Naive thymus-derived CD4-positive, alpha-beta T cell (primary cell): ENCODE results near the gene CNPY2. TPM values are rescaled to one million over a fixed set of nuclear protein-coding genes. Genes with fewer than 3 reads are reported as not detected.

Source experiments
- ATAC-seq: fragments of 150-1000 bp; cut with Tn5 transposase; 2 replicates; pipeline ENCODE4 v1.10.0; 2021; ENCODE audit warnings: mild to moderate bottlenecking, moderate library complexity
- CTCF ChIA-PET: fragments of 350-600 bp; sonication (Branson Sonifier 250); formaldehyde crosslinking; loops from one replicate; lab custom pipeline; 2021; ENCODE audit warnings: antibody characterized with exemption; lab: Charles Lee
- POLR2A ChIA-PET: fragments of 350-600 bp; sonication (Branson Sonifier 250); formaldehyde crosslinking; loops from one replicate; lab custom pipeline; 2021; ENCODE audit warnings: antibody characterized with exemption, inconsistent platforms; lab: Charles Lee
- DNase-seq, 9 donors: peaks; one replicate each; pipeline versions ENCODE4 v3.0.0 to v3.0.0-alpha.2; 2020 to 2022; ENCODE audit warnings: mixed read lengths in 1 of 9
- H3K27ac ChIP-seq: one replicate; pipeline ENCODE4 v1.7.0; 2013; ENCODE audit warnings: mild to moderate bottlenecking, low read depth, low read length, moderate library complexity
- H3K27me3 ChIP-seq, 2 donors: one replicate each; pipeline ENCODE4 v1.7.0; 2013; ENCODE audit warnings: low read length in 2 of 2, mild to moderate bottlenecking in 2 of 2, moderate library complexity in 2 of 2; ENCODE audit not compliant: control insufficient read depth in 2 of 2, insufficient read depth in 2 of 2
- H3K36me3 ChIP-seq, 3 experiments: 1 replicate in 2 of 3; 2 replicates in 1 of 3; pipeline ENCODE4 v1.7.0; 2013; ENCODE audit warnings: low read length in 3 of 3, mild to moderate bottlenecking in 3 of 3, moderate library complexity in 1 of 3; ENCODE audit not compliant: insufficient read depth in 3 of 3, control insufficient read depth in 2 of 3
- H3K4me1 ChIP-seq, 2 donors: one replicate each; pipeline ENCODE4 v1.7.0; 2013; ENCODE audit warnings: low read length in 2 of 2, mild to moderate bottlenecking in 2 of 2, moderate library complexity in 1 of 2; ENCODE audit not compliant: control insufficient read depth in 2 of 2, insufficient read depth in 2 of 2
- H3K4me3 ChIP-seq: 2 replicates; pipeline ENCODE4 v1.7.0; 2013; ENCODE audit warnings: mild to moderate bottlenecking, low read length
- H3K9me3 ChIP-seq, 3 experiments: 1 replicate in 2 of 3; 2 replicates in 1 of 3; pipeline ENCODE4 v1.7.0; 2013; ENCODE audit warnings: low read length in 3 of 3; ENCODE audit not compliant: control insufficient read depth in 2 of 3
- H3K27ac Mint-ChIP-seq, 9 donors: one replicate each; pipeline ENCODE4 v1.8.0; 2020 to 2022; ENCODE audit warnings: mixed read lengths in 9 of 9, mild to moderate bottlenecking in 8 of 9, moderate library complexity in 5 of 9, inconsistent platforms in 2 of 9
- H3K27me3 Mint-ChIP-seq, 5 donors: one replicate each; pipeline ENCODE4 v1.8.0; 2021 to 2022; ENCODE audit warnings: mixed read lengths in 5 of 5, mild to moderate bottlenecking in 1 of 5
- H3K36me3 Mint-ChIP-seq, 5 donors: one replicate each; pipeline ENCODE4 v1.8.0; 2020 to 2022; ENCODE audit warnings: mixed read lengths in 5 of 5, mild to moderate bottlenecking in 3 of 5, inconsistent platforms in 1 of 5
- H3K4me1 Mint-ChIP-seq, 7 donors: one replicate each; pipeline ENCODE4 v1.8.0; 2020 to 2022; ENCODE audit warnings: mixed read lengths in 7 of 7, mild to moderate bottlenecking in 3 of 7, inconsistent platforms in 1 of 7
- H3K4me3 Mint-ChIP-seq, 10 donors: one replicate each; pipeline ENCODE4 v1.8.0; 2020 to 2022; ENCODE audit warnings: mild to moderate bottlenecking in 10 of 10, mixed read lengths in 10 of 10, moderate library complexity in 6 of 10, inconsistent platforms in 2 of 10
- H3K9me3 Mint-ChIP-seq, 11 donors: one replicate each; pipeline ENCODE4 v1.8.0; 2020 to 2022; ENCODE audit warnings: mixed read lengths in 11 of 11, mild to moderate bottlenecking in 4 of 11, inconsistent platforms in 1 of 11, moderate library complexity in 1 of 11
- intact Hi-C, 2 donors: fragments of 100-400 bp; cut with micrococcal nuclease; formaldehyde crosslinking; loops; one replicate each; pipeline ENCODE4 v1.15.1; 2023
- polyA plus RNA-seq, 2 donors: library from polyadenylated mRNA; unstranded; fragments of 300-500 nt; fragmentation: Illumina TruSeq; gene quantifications; one replicate each; pipeline ENCODE4 v1.2.3, GENCODE V29; 2021
- total RNA-seq, 6 experiments: library from RNA in 5 of 6; stranded (reverse) in 5 of 6; gene quantifications; 1 replicate in 5 of 6; 2 replicates in 1 of 6; pipeline ENCODE4 v1.2.3 and lab custom pipeline; 2021 to 2026

Gene CNPY2
- total RNA-seq, result 100 to 1,000 TPM in 1 of 5 experiments, 10 to 100 TPM in 4; 48.4 to 134 (median 87.6) TPM
- 100 to 1,000 TPM; 183 to 184 TPM for polyA plus RNA-seq
- total RNA-seq (lab: John Stamatoyannopoulos, UW), result 7.7 reads per million, percentile 31 among the genes with 10 or more reads in this experiment

DNA sequence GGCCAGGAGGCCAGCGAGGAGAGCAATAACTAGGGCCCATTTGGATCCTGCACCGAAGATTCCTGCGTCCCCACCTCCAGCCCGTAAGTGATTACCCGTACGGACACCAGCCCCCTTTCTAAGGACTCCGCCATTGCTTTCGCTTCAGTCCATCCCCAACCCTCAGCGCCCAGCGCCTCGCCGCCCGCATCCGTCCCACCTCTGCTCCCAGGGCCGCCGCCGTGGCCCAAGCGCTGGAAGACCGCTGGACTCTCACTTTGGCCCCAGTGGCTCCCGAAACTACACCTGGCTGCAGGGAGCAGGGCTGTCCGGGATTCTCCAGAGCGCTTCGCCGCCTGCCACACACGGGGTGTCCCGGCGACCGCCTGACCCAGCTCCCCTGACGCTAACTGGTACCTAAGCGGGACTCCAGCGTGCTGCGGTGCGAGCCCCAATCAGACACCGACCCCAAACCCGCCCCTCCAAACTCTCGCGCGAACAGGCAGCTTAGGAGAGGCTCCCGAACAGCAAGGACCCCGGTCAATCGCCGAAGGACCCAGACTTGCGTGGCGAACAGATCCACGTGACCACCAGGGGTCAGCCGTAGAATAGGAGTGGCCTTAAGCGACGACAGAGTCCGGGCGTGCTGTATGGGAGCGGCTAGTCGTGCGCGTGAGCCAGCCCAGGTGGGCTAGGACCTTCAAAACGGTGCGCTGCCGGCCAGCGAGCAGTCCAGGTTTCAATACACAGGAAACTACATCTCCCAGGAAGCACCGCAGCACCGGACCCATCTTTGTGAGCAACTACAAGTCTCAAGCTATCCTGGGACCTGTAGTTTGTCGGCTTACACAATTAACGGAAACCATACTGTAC, at the start of gene CNPY2:
Gene CNPY2 (minus strand): TSS at position 367 of the 852 bp plus-strand sequence. CDS start 771 bp downstream, outside the sequence.
- Histone ChIP-seq H3K27ac (peak within 1 kb of the TSS; percentile 97), H3K4me1 (peaks cover 13 to 16% of the 10 kb centered on the region in 2 donors), H3K36me3 (peaks cover 0 to 39% (median 4%) of the 10 kb centered on the region in 3 experiments), H3K27me3 (no peaks in the 10 kb centered on the region), H3K4me3 (peak within 1 kb of the TSS; percentile 100), H3K9me3 (no peaks in the 10 kb centered on the region)
- peaks cover 5 to 23% (median 13%) of the 10 kb centered on the region in 7 donors for H3K4me1 Mint-ChIP-seq
- intact Hi-C loops, result loop anchor here (1.0 to 5.0 kb wide), 17 partner anchors 16 to 771 kb away; partner anchors contain the start of genes CS (in 2 of the 2), IL23A (in 2 of the 2), SPRYD4 (in 2 of the 2) and STAT2 (in 2 of the 2)
- peak within 1 kb of the TSS; percentile 93 to 99 (median 99) for H3K27ac Mint-ChIP-seq
- POLR2A ChIA-PET, result interaction anchor here (0.5 to 5.0 kb wide), 26 partner anchors 8 to 1818 kb away, joined by 3 to 66 read pairs (median 4); partner anchors contain the start of genes ANKRD52, IL23A, NCKAP1L and PAN2
- peaks cover 0 to 22% (median 8%) of the 10 kb centered on the region in 5 donors for H3K36me3 Mint-ChIP-seq
- peak within 1 kb of the TSS; percentile 96 to 99 (median 98) for H3K4me3 Mint-ChIP-seq
- DNase-seq, result peak; percentile 83 to 94 (median 92)
- no peaks in the 10 kb centered on the region for H3K9me3 Mint-ChIP-seq
- H3K27me3 Mint-ChIP-seq, result no peaks in the 10 kb centered on the region
- ATAC-seq, result peak; percentile 93
- CTCF ChIA-PET, result interaction anchor here (0.7 to 1.5 kb wide), 8 partner anchors 15 to 153 kb away, joined by 3 to 10 read pairs (median 4); partner anchors contain the start of genes CS, IL23A, RNF41 and SPRYD4

DNA sequence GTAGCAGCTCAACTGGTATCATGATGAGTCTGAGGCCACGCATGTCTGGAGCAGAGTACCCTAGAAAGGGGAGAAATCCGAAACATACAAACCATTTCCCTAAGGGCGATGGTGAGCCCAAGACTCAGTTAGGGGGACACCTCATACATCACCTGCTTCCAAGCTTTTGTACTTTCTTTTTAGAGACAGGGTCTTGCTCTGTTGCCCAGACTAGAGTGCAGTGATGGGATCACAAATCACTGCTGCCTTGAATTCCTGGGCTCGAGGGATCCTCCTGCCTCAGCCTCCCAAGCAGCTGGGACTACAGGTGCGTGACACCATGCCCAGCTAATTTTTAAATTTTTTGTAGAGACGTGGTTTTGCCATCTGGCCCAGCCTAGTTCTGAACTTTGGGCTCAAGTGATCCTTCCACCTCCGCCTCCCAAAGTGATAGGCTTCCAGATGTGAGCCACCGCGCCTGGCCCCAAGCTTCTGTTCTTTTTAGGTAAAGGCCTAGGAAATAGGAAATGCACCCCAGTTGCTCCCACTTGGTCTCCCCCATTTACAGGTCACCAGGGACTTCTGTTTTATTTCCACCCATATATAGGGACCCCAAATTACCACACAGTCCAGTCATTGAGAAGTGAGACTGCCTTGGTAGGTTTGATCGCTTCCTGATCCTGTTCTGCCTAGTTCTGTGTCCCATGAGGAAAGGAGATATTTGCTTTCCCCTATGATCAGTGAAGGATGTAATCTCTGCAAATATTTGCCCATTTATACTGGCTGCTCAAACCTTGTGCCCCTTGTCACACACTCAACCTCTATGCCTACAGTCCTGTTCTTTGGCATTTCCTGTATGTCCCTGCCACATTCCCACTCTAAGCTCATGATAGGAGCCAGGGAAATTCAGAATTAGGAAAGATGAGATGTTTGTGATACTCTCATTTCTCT, 46.6 kb upstream of the CNPY2 start, which contains the start of gene APOF:
Gene APOF (minus strand): TSS at position 728 of the 930 bp plus-strand sequence. CDS start 112 bp downstream, at position 616.
- H3K27me3 Mint-ChIP-seq, result peaks cover 0 to 4% (median 0%) of the 10 kb centered on the region in 5 donors
- Histone ChIP-seq H3K36me3 (no peaks in the 10 kb centered on the region), H3K27ac (no peak within 1 kb of the TSS), H3K4me1 (peaks cover 16 to 17% of the 10 kb centered on the region in 2 donors), H3K4me3 (no peak within 1 kb of the TSS), H3K9me3 (no peaks in the 10 kb centered on the region), H3K27me3 (no peaks in the 10 kb centered on the region)
- peaks cover 14 to 35% (median 25%) of the 10 kb centered on the region in 7 donors for H3K4me1 Mint-ChIP-seq
- ATAC-seq (no peak), DNase-seq (no peak)
- ChIA-PET CTCF (interaction anchor here (0.8 kb wide), 1 partner anchor 101 kb away, joined by 3 read pairs; no protein-coding TSS in a partner anchor), POLR2A (interaction anchor here (7.8 kb wide), 1 partner anchor 27 kb away, joined by 156 read pairs; the partner anchor contains the start of genes IL23A and PAN2)
- peak within 1 kb of the TSS; percentile 51 to 98 (median 95) for H3K27ac Mint-ChIP-seq
- no peaks in the 10 kb centered on the region for H3K9me3 Mint-ChIP-seq
- H3K36me3 Mint-ChIP-seq, result peaks cover 0 to 10% (median 0%) of the 10 kb centered on the region in 5 donors
- intact Hi-C loops, result no loop called here
- peak within 1 kb of the TSS in 9 of 10 donors; percentile 83 to 99 (median 96) for H3K4me3 Mint-ChIP-seq

DNA sequence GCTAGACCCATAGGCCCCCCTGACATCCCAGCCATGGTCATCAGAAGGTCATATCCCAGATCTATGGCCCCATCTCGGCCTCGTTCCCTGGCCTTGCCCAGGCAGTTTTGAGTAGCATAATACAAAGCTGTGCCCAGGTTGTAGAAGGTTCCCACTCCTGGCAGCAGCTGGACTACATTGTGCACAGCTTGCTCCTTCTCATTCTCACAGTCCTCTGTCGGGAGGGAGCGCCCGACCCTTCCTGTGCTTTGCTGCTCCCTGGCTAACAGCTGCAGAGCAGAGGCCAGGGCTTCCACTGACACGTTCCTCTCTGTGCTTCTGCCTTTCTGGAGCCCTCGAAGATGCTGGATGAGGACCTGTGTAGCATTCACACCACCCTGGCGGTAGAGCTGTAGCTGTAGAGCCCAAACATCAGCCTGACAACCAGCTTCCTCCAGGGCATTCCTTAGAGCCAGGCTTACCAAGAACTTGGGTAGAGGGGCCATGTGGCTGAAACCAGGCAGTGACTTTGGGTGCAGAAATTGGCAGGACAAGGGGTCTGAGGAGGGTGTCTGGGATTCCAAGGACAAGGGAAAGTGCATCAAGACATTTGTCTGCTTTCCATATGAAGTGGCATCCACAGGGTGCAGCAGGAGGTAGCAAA, 45.8 kb upstream of the CNPY2 start:
- Mint-ChIP-seq H3K4me1 (peaks cover 14 to 35% (median 25%) of the 10 kb centered on the region in 7 donors), H3K27me3 (no peaks in the 10 kb centered on the region), H3K9me3 (no peaks in the 10 kb centered on the region), H3K4me3 (peak overlapping the region; percentile 83 to 99 (median 96)), H3K36me3 (peaks cover 0 to 12% (median 0%) of the 10 kb centered on the region in 5 donors), H3K27ac (peak overlapping the region; percentile 40 to 98 (median 95))
- H3K9me3 ChIP-seq, result no peaks in the 10 kb centered on the region
- ATAC-seq (no peak), DNase-seq (no peak)
- H3K27ac ChIP-seq, result no peak overlapping the region
- POLR2A ChIA-PET, result interaction anchor here (0.5 to 7.8 kb wide), 7 partner anchors 8 to 243 kb away, joined by 3 to 156 read pairs (median 11); partner anchors contain the start of genes CNPY2, IL23A, PAN2 and RNF41
- intact Hi-C loops, result loop anchor here (2.0 kb wide), 8 partner anchors 87 to 389 kb away; partner anchors contain the start of genes ANKRD52 (in 1 of the 2), ESYT1 (in 1 of the 2), MYL6 (in 1 of the 2) and NABP2 (in 1 of the 2)
- peaks cover 16 to 17% of the 10 kb centered on the region in 2 donors for H3K4me1 ChIP-seq
- CTCF ChIA-PET, result interaction anchor here (0.8 to 1.6 kb wide), 2 partner anchors 8 to 102 kb away, joined by 3 to 4 read pairs; no protein-coding TSS in a partner anchor
- H3K36me3 ChIP-seq, result no peaks in the 10 kb centered on the region
- H3K27me3 ChIP-seq, result no peaks in the 10 kb centered on the region
- H3K4me3 ChIP-seq, result no peak overlapping the region

DNA sequence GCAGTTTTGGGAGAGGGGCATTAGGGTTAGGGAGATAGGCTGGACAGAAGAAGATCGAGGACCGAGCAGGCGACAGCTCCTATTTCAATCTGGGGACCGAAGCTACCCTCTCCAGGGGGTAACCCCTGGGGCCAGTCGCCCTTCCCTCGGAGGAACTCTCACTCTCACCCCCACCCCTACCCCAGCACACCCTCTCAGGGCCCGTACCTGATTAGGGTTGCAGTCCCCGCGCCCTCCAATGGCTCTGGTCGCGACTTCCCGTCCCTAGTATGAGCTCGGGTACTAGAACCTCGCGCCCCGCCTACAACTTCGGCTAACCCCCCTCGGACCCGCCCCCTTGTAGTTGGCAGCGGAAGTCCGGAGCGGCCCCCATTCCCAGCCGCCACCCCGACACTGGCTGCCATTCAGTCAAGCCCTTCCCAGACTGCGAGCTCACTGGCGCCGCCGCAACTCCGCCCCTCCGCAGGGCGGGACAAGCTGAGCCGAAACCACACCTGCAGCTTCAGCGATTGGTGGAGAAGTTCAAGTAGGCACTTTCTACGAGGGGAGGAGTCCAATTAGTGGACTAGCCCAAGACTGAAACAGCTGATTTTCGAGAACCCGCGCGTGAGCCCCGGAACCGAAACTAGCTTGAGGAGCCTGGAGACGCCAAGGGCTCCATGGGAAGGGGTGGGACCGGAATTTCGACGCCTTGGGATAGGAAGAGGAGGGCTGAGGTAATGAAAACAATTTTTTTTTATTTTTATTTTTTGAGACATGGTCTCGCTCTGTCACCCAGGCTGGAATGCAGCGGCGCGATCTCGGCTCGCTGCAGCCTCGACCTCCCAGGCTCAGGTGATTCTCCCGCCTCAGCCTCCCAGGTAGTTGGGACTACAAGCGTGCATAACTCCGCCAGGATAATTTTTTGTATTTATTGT, 44.3 kb upstream of the CNPY2 start, which contains the start of gene STAT2:
Gene STAT2 (minus strand): TSS at position 257 of the 917 bp plus-strand sequence. CDS start 3,536 bp downstream, outside the sequence.
- H3K4me3 Mint-ChIP-seq, result peak within 1 kb of the TSS; percentile 83 to 99 (median 96)
- no peaks in the 10 kb centered on the region for H3K27me3 Mint-ChIP-seq
- ATAC-seq (peak; percentile 97), DNase-seq (peak; percentile 94 to 100 (median 99))
- H3K9me3 Mint-ChIP-seq, result no peaks in the 10 kb centered on the region
- ChIA-PET CTCF (interaction anchor here (0.5 to 2.3 kb wide), 17 partner anchors 9 to 765 kb away, joined by 3 to 17 read pairs (median 5); partner anchors contain the start of genes CNPY2, IL23A and TIMELESS), POLR2A (interaction anchor here (0.6 to 7.8 kb wide), 35 partner anchors 9 to 1857 kb away, joined by 3 to 156 read pairs (median 4); partner anchors contain the start of genes ATP5F1B, BLOC1S1, CNPY2 and IL23A)
- H3K4me1 Mint-ChIP-seq, result peaks cover 14 to 40% (median 27%) of the 10 kb centered on the region in 7 donors
- H3K27ac Mint-ChIP-seq, result peak within 1 kb of the TSS; percentile 90 to 98 (median 96)
- Histone ChIP-seq H3K36me3 (peaks cover 6 to 13% (median 10%) of the 10 kb centered on the region in 3 experiments), H3K27me3 (no peaks in the 10 kb centered on the region), H3K9me3 (no peaks in the 10 kb centered on the region), H3K4me1 (peaks cover 16 to 17% of the 10 kb centered on the region in 2 donors), H3K4me3 (peak within 1 kb of the TSS; percentile 89), H3K27ac (peak within 1 kb of the TSS; percentile 79)
- intact Hi-C loops, result loop anchor here (1.0 to 2.0 kb wide), 22 partner anchors 22 to 543 kb away; partner anchors contain the start of genes CS (in 2 of the 2), IL23A (in 2 of the 2), NABP2 (in 2 of the 2) and SPRYD4 (in 2 of the 2)
- H3K36me3 Mint-ChIP-seq, result peaks cover 0 to 17% (median 5%) of the 10 kb centered on the region in 5 donors
